HG03060 (cell line): ENCODE results near the gene ST6GALNAC6.
"Not testable (repeated sequence)": the region's sequence is repeated elsewhere in the genome, so short reads cannot be mapped to it uniquely, and the experiment has no call there.

ENCODE experiments used
- ATAC-seq: cut with Tn5 transposase; IDR thresholded peaks from one replicate; pipeline ENCODE4 v1.9.1; 2021; ENCODE audit warnings: low read depth, moderate number of reproducible peaks; ENCODE audit not compliant: unreplicated experiment

Gene ST6GALNAC6

GRCh38 chr9:127897193-127897692, 2.2 kb downstream of the ST6GALNAC6 start:
- no peak for ATAC-seq

GRCh38 chr9:127896395-127897192, 2.8 kb downstream of the ST6GALNAC6 start:
- ATAC-seq: no peak

GRCh38 chr9:127895811-127896210, 3.6 kb downstream of the ST6GALNAC6 start:
- no peak for ATAC-seq

GRCh38 chr9:127893392-127893791, 6.0 kb downstream of the ST6GALNAC6 start:
- no peak for ATAC-seq

GRCh38 chr9:127892831-127893230, 6.6 kb downstream of the ST6GALNAC6 start:
- no peak for ATAC-seq

GRCh38 chr9:127890053-127890452, 9.3 kb downstream of the ST6GALNAC6 start:
- ATAC-seq: no peak

GRCh38 chr9:127887792-127888191, 11.6 kb downstream of the ST6GALNAC6 start:
- no peak for ATAC-seq

- no peak for ATAC-seq
Observed at GRCh38 chr9:127886401-127886972, 12.9 kb downstream of the ST6GALNAC6 start.

- no peak for ATAC-seq
Observed at GRCh38 chr9:127885508-127886281, 13.7 kb downstream of the ST6GALNAC6 start.

- no peak for ATAC-seq
Observed at GRCh38 chr9:127884976-127885490, 14.4 kb downstream of the ST6GALNAC6 start.

GRCh38 chr9:127884427-127884911, 14.9 kb downstream of the ST6GALNAC6 start:
- no peak for ATAC-seq

- no peak for ATAC-seq
Observed at GRCh38 chr9:127883959-127884358, 15.4 kb downstream of the ST6GALNAC6 start.

- not testable (repeated sequence) for ATAC-seq
Observed at GRCh38 chr9:127881715-127882114, 17.7 kb downstream of the ST6GALNAC6 start.

GRCh38 chr9:127880143-127880542, 19.3 kb downstream of the ST6GALNAC6 start:
- no peak for ATAC-seq

GRCh38 chr9:127878652-127879390, 20.6 kb downstream of the ST6GALNAC6 start:
- ATAC-seq: no peak

GRCh38 chr9:127878001-127878651, 21.3 kb downstream of the ST6GALNAC6 start:
- no peak for ATAC-seq

- no peak for ATAC-seq
Observed at GRCh38 chr9:127877566-127877998, 21.8 kb downstream of the ST6GALNAC6 start, which contains the start of gene AK1. AK1 (minus strand) TSS chr9:127877675; CDS start chr9:127874617, 3,058 bp downstream.

- no peak for ATAC-seq
Observed at GRCh38 chr9:127876764-127877562, 22.4 kb downstream of the ST6GALNAC6 start.
